Measurements from ENCODE around the gene SLC2A11. TPM values are rescaled to one million over a fixed set of nuclear protein-coding genes. Genes with fewer than 3 reads are reported as not detected.
A peak's percentile ranks its signal among the peaks of the same experiment; 100 is the strongest.
"Not testable (repeated sequence)": the region's sequence is repeated elsewhere in the genome, so short reads cannot be mapped to it uniquely, and the experiment has no call there.

SLC2A11 gene
- total RNA-seq, 1 experiment from 2014 or later = 26.9 TPM

GRCh38 chr22:23915290-23915689 is 57.6 kb downstream of the SLC2A11 start:
- H2AFZ ChIP-seq = no peak overlapping the region
- no peak for DNase-seq
- H3K9me3 ChIP-seq (ENCODE audit: insufficient read depth, low read depth) = no peaks in the 10 kb centered on the region
- no peak overlapping the region for H3K4me3 ChIP-seq
- no peak overlapping the region for H3K4me2 ChIP-seq
- CTCF ChIA-PET = no interaction called here
- TF ChIP-seq EZH2 (IDR thresholded peaks at IDR 0.05; ENCODE audit: low read depth) = no peak
- TF ChIP-seq, protein P1, sequence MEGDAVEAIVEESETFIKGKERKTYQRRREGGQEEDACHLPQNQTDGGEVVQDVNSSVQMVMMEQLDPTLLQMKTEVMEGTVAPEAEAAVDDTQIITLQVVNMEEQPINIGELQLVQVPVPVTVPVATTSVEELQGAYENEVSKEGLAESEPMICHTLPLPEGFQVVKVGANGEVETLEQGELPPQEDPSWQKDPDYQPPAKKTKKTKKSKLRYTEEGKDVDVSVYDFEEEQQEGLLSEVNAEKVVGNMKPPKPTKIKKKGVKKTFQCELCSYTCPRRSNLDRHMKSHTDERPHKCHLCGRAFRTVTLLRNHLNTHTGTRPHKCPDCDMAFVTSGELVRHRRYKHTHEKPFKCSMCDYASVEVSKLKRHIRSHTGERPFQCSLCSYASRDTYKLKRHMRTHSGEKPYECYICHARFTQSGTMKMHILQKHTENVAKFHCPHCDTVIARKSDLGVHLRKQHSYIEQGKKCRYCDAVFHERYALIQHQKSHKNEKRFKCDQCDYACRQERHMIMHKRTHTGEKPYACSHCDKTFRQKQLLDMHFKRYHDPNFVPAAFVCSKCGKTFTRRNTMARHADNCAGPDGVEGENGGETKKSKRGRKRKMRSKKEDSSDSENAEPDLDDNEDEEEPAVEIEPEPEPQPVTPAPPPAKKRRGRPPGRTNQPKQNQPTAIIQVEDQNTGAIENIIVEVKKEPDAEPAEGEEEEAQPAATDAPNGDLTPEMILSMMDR (conservative IDR thresholded peaks at IDR 0.05) = no peak
- peaks cover 12% of the 10 kb centered on the region; the same call in 1 of the 2 replicates for H3K4me1 ChIP-seq (replicated peaks; ENCODE audit: insufficient read depth)
- no peaks in the 10 kb centered on the region for H3K27me3 ChIP-seq (ENCODE audit: insufficient read depth, low read depth)
- H3K27ac ChIP-seq = no peak overlapping the region
- peaks cover 10% of the 10 kb centered on the region; the same call in 1 of the 2 replicates for H3K79me2 ChIP-seq (ENCODE audit: low read depth)
- no peaks in the 10 kb centered on the region for H4K20me1 ChIP-seq (ENCODE audit: insufficient read depth)
- intact Hi-C loops (cut with micrococcal nuclease; ENCODE audit: unreplicated experiment) = no loop called here
- H3F3A ChIP-seq (ENCODE audit: insufficient read depth, low read depth) = peaks cover 23% of the 10 kb centered on the region
- POLR2A ChIA-PET (ENCODE audit: unreplicated experiment) = no interaction called here
- H3K9me2 ChIP-seq (ENCODE audit: insufficient read depth) = no peaks in the 10 kb centered on the region
- H3K36me3 ChIP-seq (ENCODE audit: low read depth) = no peaks in the 10 kb centered on the region
- no TSS peak for BruUV-seq (replicated peaks)

GRCh38 chr22:23920267-23920611 is 62.6 kb downstream of the SLC2A11 start:
- H3K79me2 ChIP-seq (ENCODE audit: low read depth); BruUV-seq (replicated peaks); H3K4me2 ChIP-seq; H3K27me3 ChIP-seq (ENCODE audit: insufficient read depth, low read depth); POLR2A ChIA-PET (ENCODE audit: unreplicated experiment); H3K9me3 ChIP-seq (ENCODE audit: insufficient read depth, low read depth); CTCF ChIA-PET; H4K20me1 ChIP-seq (ENCODE audit: insufficient read depth); H3K27ac ChIP-seq; H3K9me2 ChIP-seq (ENCODE audit: insufficient read depth); DNase-seq; intact Hi-C loops (cut with micrococcal nuclease; ENCODE audit: unreplicated experiment); H3K4me3 ChIP-seq; H2AFZ ChIP-seq: not testable (repeated sequence)
- peaks cover 36% of the 10 kb centered on the region for H3F3A ChIP-seq (ENCODE audit: insufficient read depth, low read depth)
- H3K4me1 ChIP-seq (replicated peaks; ENCODE audit: insufficient read depth) = peaks cover 13% of the 10 kb centered on the region; the same call in 1 of the 2 replicates
- peaks cover 13% of the 10 kb centered on the region for H3K36me3 ChIP-seq (ENCODE audit: low read depth)

DNA sequence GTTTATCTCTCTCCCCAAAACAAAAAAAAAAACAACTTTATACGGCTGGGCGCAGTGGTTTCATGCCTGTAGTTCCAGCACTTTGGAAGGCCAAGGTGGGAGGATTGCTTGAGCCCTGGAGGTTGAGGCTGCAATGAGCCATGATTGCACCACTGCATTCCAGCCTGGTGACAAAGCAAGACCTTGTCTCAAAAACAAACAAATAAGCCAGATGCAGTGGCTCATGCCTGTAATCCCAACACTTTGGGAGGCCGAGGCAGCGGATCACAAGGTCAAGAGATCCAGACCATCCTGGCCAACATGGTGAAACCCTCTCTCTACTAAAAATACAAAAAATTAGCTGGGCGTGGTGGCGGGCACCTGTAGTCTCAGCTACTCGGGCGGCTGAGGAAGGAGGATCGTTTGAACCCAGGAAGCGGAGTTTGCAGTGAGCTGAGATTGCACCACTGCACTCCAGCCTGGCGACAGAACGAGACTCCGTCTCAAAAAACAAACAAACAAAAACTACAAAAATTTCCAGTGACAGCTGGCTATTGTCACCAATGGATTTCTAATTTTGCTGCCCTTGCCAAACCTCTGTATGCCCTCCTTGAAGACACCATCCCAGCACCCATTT is 64.0 kb downstream of the SLC2A11 start:
- H3K9me2 ChIP-seq (ENCODE audit: insufficient read depth); BruUV-seq (replicated peaks); H4K20me1 ChIP-seq (ENCODE audit: insufficient read depth); H3K79me2 ChIP-seq (ENCODE audit: low read depth); H3K27me3 ChIP-seq (ENCODE audit: insufficient read depth, low read depth); H2AFZ ChIP-seq; H3K4me3 ChIP-seq; H3K27ac ChIP-seq; POLR2A ChIA-PET (ENCODE audit: unreplicated experiment); H3K4me2 ChIP-seq; intact Hi-C loops (cut with micrococcal nuclease; ENCODE audit: unreplicated experiment): not testable (repeated sequence)
- Histone ChIP-seq H3K36me3 (ENCODE audit: low read depth) (peaks cover 22% of the 10 kb centered on the region), H3K4me1 (replicated peaks; ENCODE audit: insufficient read depth) (peaks cover 13% of the 10 kb centered on the region; the same call in 1 of the 2 replicates), H3K9me3 (ENCODE audit: insufficient read depth, low read depth) (peaks cover 17% of the 10 kb centered on the region), H3F3A (ENCODE audit: insufficient read depth, low read depth) (peaks cover 33% of the 10 kb centered on the region; the same call in 1 of the 2 replicates)
- DNase-seq = peak; percentile 27 to 74
- CTCF ChIA-PET = interaction anchor here (0.6 kb wide), 1 partner anchor 196 kb away, joined by 4 read pairs; no protein-coding TSS in a partner anchor

DNA sequence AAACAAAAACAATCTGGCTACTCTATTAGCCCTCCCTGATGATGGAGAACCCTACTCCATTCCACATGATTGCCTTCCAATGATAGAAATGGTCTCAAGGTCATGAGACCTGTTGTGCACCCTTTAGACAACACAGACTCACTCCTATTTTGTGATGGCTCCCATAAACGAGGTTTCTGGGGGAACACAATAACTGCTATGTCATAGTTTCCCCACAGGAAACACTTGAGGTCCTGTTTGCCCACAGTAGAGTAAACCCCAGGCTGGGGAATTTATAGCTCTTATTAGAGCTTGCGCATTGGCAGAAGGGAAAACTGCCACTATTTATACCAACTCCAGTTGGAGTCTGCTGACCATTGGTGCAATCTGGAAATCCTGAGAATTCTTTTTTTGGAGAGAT is 65.2 kb downstream of the SLC2A11 start:
- no peaks in the 10 kb centered on the region for H4K20me1 ChIP-seq (ENCODE audit: insufficient read depth)
- POLR2A ChIA-PET (ENCODE audit: unreplicated experiment) = no interaction called here
- intact Hi-C loops (cut with micrococcal nuclease; ENCODE audit: unreplicated experiment) = no loop called here
- H2AFZ ChIP-seq = no peak overlapping the region
- H3K9me3 ChIP-seq (ENCODE audit: insufficient read depth, low read depth) = peaks cover 17% of the 10 kb centered on the region
- H3K79me2 ChIP-seq (ENCODE audit: low read depth) = no peaks in the 10 kb centered on the region
- no peak overlapping the region for H3K4me2 ChIP-seq
- no peak overlapping the region for H3K27ac ChIP-seq
- BruUV-seq (replicated peaks) = no TSS peak
- no peak overlapping the region for H3K4me3 ChIP-seq
- peaks cover 22% of the 10 kb centered on the region for H3K36me3 ChIP-seq (ENCODE audit: low read depth)
- no peaks in the 10 kb centered on the region for H3K9me2 ChIP-seq (ENCODE audit: insufficient read depth)
- no peaks in the 10 kb centered on the region for H3K27me3 ChIP-seq (ENCODE audit: insufficient read depth, low read depth)
- peaks cover 28% of the 10 kb centered on the region; the same call in 1 of the 2 replicates for H3F3A ChIP-seq (ENCODE audit: insufficient read depth, low read depth)
- DNase-seq = no peak
- H3K4me1 ChIP-seq (replicated peaks; ENCODE audit: insufficient read depth) = peaks cover 13% of the 10 kb centered on the region; the same call in 1 of the 2 replicates
- CTCF ChIA-PET = no interaction called here
- TF ChIP-seq EZH2 (IDR thresholded peaks at IDR 0.05; ENCODE audit: low read depth) = no peak
- TF ChIP-seq, protein P1 (conservative IDR thresholded peaks at IDR 0.05) = no peak
